Neural progenitor cell (in vitro differentiated cells): Measurements from ENCODE around the gene UNC5B. TPM values are rescaled to one million over a fixed set of nuclear protein-coding genes. Genes with fewer than 3 reads are reported as not detected.

Experiments
- DNase-seq: peaks from one replicate; pipeline ENCODE4 v3.0.0-alpha.2; 2016; ENCODE audit warnings: low spot score
- H2AFZ ChIP-seq: fragments of 200-600 bp; sonication (generic); replicated peaks from 2 replicates; pipeline ENCODE4 v1.6.1; 2016; ENCODE audit warnings: antibody characterized with exemption
- H3F3A ChIP-seq: fragments of 200-600 bp; sonication (generic); 2 replicates; pipeline ENCODE4 v1.6.1; 2016; ENCODE audit warnings: antibody characterized with exemption, low read depth
- H3K27ac ChIP-seq: fragments of 200-600 bp; sonication (generic); 2 replicates; pipeline ENCODE4 v1.5.1; 2016; ENCODE audit warnings: mild to moderate bottlenecking
- H3K27me3 ChIP-seq: fragments of 200-600 bp; sonication (generic); 2 replicates; pipeline ENCODE4 v1.6.1; 2016; ENCODE audit warnings: mild to moderate bottlenecking, moderate library complexity
- H3K36me3 ChIP-seq: fragments of 200-600 bp; sonication (generic); 2 replicates; pipeline ENCODE4 v1.5.1; 2016
- H3K4me1 ChIP-seq: fragments of 200-600 bp; sonication (generic); 2 replicates; pipeline ENCODE4 v1.6.1; 2016; ENCODE audit warnings: mixed run types
- H3K4me2 ChIP-seq: fragments of 200-600 bp; sonication (generic); 2 replicates; pipeline ENCODE4 v1.6.1; 2016
- H3K4me3 ChIP-seq: fragments of 200-600 bp; sonication (generic); 2 replicates; pipeline ENCODE4 v1.5.1; 2016
- H3K79me2 ChIP-seq: fragments of 200-600 bp; sonication (generic); 2 replicates; pipeline ENCODE4 v1.6.1; 2016; ENCODE audit warnings: low read depth
- H3K9ac ChIP-seq: fragments of 200-600 bp; sonication (generic); 2 replicates; pipeline ENCODE4 v1.6.1; 2016
- H3K9me3 ChIP-seq: fragments of 200-600 bp; sonication (generic); 2 replicates; pipeline ENCODE4 v1.5.1; 2016; ENCODE audit warnings: low read depth
- H4K20me1 ChIP-seq: fragments of 200-600 bp; sonication (generic); 2 replicates; pipeline ENCODE4 v1.6.1; 2016; ENCODE audit warnings: low read depth
- H3K27ac Mint-ChIP-seq: 3 replicates; pipeline ENCODE4 v1.8.0; 2021; ENCODE audit warnings: mixed read lengths
- H3K27me3 Mint-ChIP-seq: 2 replicates; pipeline ENCODE4 v1.8.0; 2022; ENCODE audit warnings: low read depth, mild to moderate bottlenecking, inconsistent platforms, moderate library complexity, mixed read lengths; ENCODE audit not compliant: insufficient read depth
- H3K36me3 Mint-ChIP-seq: 3 replicates; pipeline ENCODE4 v1.8.0; 2021; ENCODE audit warnings: mixed read lengths
- H3K4me1 Mint-ChIP-seq: 3 replicates; pipeline ENCODE4 v1.8.0; 2021; ENCODE audit warnings: mixed read lengths
- H3K4me3 Mint-ChIP-seq: 3 replicates; pipeline ENCODE4 v1.8.0; 2021; ENCODE audit warnings: mild to moderate bottlenecking, moderate library complexity, mixed read lengths
- H3K9me3 Mint-ChIP-seq: 3 replicates; pipeline ENCODE4 v1.8.0; 2020; ENCODE audit warnings: mixed read lengths
- EZH2 ChIP-seq: fragments of 200-600 bp; sonication (generic); IDR thresholded peaks from 2 replicates; pipeline ENCODE4 v1.6.1; 2017; ENCODE audit warnings: antibody characterized with exemption, mild to moderate bottlenecking, moderate library complexity
- EZH2phosphoT487 ChIP-seq: fragments of 200-600 bp; sonication (generic); IDR thresholded peaks from 2 replicates; pipeline ENCODE4 v1.6.1; 2017; ENCODE audit warnings: antibody characterized with exemption
- total RNA-seq: library from RNA; depleted of rRNA; stranded (reverse); fragments of >200 nt; gene quantifications from 2 replicates; pipeline ENCODE4 v1.2.3, GENCODE V29; 2015; ENCODE audit warnings: low replicate concordance
- TF ChIP-seq, protein P1 (sequence below): fragments of 200-600 bp; sonication (generic); IDR thresholded peaks from 2 replicates; pipeline ENCODE4 v1.5.1; 2017; ENCODE audit warnings: antibody characterized with exemption, mild to moderate bottlenecking

The UNC5B gene
- total RNA-seq, 1 donor from 2014 or later, result 3.3 TPM

DNA sequence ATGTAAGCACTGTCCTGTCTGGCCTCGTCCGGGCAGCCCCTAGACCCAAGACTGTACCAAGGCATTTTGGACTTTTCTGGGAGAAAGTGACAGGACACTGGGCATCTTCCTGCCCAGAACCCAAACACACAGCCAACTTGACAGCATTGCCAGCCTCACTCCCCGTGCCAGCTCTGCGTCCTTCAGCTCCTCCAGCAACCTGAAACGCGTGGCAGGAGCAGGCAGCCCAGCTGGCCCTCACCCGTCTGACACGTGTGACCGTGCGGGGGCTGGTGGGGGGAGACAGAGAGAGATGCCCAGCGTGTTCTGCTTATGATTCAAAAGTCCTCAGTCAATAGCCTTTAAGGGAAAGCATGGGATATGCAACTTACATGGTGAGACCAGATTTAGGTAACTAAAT is 56.4 kb downstream of the UNC5B start:
- H3K27me3 Mint-ChIP-seq, result peaks cover 16% of the 10 kb centered on the region
- Histone ChIP-seq H3K4me3 (no peak overlapping the region), H3F3A (peaks cover 13% of the 10 kb centered on the region), H3K4me1 (peaks cover 9% of the 10 kb centered on the region), H4K20me1 (no peaks in the 10 kb centered on the region), H2AFZ (no peak overlapping the region), H3K79me2 (no peaks in the 10 kb centered on the region), H3K36me3 (no peaks in the 10 kb centered on the region), H3K27ac (no peak overlapping the region), H3K9me3 (no peaks in the 10 kb centered on the region), H3K4me2 (no peak overlapping the region), H3K9ac (no peak overlapping the region), H3K27me3 (no peaks in the 10 kb centered on the region)
- TF ChIP-seq EZH2phosphoT487 (no peak), EZH2 (no peak)
- TF ChIP-seq, protein P1, sequence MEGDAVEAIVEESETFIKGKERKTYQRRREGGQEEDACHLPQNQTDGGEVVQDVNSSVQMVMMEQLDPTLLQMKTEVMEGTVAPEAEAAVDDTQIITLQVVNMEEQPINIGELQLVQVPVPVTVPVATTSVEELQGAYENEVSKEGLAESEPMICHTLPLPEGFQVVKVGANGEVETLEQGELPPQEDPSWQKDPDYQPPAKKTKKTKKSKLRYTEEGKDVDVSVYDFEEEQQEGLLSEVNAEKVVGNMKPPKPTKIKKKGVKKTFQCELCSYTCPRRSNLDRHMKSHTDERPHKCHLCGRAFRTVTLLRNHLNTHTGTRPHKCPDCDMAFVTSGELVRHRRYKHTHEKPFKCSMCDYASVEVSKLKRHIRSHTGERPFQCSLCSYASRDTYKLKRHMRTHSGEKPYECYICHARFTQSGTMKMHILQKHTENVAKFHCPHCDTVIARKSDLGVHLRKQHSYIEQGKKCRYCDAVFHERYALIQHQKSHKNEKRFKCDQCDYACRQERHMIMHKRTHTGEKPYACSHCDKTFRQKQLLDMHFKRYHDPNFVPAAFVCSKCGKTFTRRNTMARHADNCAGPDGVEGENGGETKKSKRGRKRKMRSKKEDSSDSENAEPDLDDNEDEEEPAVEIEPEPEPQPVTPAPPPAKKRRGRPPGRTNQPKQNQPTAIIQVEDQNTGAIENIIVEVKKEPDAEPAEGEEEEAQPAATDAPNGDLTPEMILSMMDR, result no peak
- H3K27ac Mint-ChIP-seq, result no peak overlapping the region
- H3K36me3 Mint-ChIP-seq, result no peaks in the 10 kb centered on the region
- no peak overlapping the region for H3K4me3 Mint-ChIP-seq
- no peaks in the 10 kb centered on the region for H3K9me3 Mint-ChIP-seq
- no peak for DNase-seq
- H3K4me1 Mint-ChIP-seq, result peaks cover 42% of the 10 kb centered on the region

DNA sequence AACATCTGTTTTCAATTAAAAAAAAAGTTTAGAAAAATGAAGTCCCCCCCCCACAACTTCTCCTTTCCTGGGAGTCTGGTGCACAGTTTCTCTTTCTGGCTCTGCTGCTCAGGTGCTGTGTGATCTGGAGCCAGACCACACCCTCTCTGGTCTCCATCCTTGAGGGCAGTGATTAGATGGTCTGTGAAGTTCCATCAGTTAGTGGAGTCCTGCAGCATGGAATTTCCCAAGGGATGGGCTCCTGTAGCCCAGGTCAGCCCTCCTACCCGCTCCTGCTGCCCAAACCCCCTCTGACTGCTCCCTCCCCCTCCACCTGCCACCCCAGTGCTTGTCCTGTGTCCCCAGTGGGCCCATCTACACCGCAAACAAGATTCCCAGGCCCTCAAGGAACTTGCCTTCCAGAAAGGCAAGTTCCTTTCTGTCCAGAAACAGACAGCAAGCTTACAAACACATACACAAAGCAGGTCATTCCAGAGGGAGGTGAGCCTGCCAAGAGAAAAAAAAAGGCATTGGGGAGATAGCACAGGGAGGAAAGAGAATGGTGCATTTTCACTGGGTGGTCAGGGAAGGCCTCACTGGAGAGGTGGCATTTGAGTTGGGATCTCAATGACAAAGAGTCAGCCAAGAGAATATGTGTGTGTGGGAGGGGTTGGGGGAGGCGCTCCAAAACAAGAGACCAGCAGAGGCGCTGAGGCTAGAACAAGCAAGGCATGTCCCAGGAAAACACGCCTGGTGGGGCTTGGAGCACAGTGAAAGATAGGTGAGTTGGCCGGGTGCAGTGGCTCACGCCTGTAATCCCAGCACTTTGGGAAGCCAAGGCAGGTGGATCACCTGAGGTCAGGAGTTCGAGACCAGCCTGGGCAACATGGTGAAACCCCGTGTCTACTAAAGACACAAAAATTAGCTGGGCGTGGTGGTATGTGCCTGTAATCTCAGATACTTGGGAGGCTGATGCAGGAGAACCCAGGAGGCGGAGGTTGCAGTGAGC is 57.2 kb downstream of the UNC5B start:
- H3K79me2 ChIP-seq, result no peaks in the 10 kb centered on the region

DNA sequence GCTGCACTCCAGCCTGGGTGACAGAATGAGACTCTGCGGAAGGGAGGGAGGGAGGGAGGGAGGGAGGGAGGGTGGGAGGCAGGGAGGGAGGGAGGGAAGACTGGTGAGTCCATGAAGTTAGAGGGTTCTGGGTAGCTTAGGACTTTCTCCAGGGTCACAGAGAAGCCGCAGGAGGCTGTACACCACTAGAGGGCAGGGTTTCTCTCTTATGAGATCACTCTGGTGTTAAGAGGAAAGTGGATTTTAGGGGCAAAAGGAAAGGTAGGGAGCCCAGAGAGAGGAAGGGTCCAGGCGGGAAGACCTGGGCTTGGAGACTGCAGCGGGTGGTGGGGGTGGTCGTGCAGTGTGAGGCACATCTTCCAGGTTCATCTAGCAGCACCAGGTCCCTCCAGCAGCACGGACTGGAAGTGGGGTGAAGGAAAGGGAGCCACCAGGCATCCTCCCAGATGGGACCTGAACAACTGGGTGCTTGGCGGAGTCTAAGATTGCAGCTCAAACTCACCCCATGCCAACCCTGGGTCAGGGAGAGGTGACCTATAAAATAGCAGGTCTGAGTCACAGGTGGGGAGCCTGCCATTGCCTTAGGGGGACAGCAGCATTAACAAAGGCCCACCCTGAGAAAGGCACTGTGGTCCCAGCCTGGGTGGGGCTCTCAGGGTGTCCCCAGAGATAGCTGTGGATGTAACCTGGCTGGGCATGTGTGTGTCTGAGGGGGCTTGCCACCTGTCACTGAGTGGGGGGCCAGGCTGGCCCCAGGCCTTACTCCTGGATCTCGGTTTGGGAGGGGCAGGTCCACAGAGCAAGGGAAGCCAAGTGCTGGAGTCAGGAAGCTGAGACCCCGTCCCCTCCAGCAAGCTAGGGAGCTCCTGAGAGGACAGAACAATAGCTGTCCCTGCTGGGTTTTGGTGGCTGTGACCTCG is 58.2 kb downstream of the UNC5B start:
- Mint-ChIP-seq H3K36me3 (no peaks in the 10 kb centered on the region), H3K27ac (no peak overlapping the region)
- no peak overlapping the region for H3K4me2 ChIP-seq

More for the DNA sequence above, 57.2 kb downstream of the UNC5B start:
- peaks cover 34% of the 10 kb centered on the region for H3K4me1 Mint-ChIP-seq
- no peaks in the 10 kb centered on the region for H3K9me3 ChIP-seq
- peak overlapping the region; percentile 39 for H3K27ac ChIP-seq
- no peaks in the 10 kb centered on the region for H3K36me3 Mint-ChIP-seq
- peak overlapping the region; percentile 55 for H2AFZ ChIP-seq
- no peak overlapping the region for H3K9ac ChIP-seq
- no peaks in the 10 kb centered on the region for H4K20me1 ChIP-seq
- H3K4me3 Mint-ChIP-seq, result no peak overlapping the region
- H3K27me3 ChIP-seq, result no peaks in the 10 kb centered on the region
- H3K9me3 Mint-ChIP-seq, result no peaks in the 10 kb centered on the region
- no peak overlapping the region for H3K27ac Mint-ChIP-seq
- H3K27me3 Mint-ChIP-seq, result peaks cover 16% of the 10 kb centered on the region
- TF ChIP-seq EZH2phosphoT487 (no peak), EZH2 (no peak)
- TF ChIP-seq, protein P1, result no peak
- H3K36me3 ChIP-seq, result no peaks in the 10 kb centered on the region
- peaks cover 13% of the 10 kb centered on the region for H3F3A ChIP-seq
- H3K4me3 ChIP-seq, result no peak overlapping the region
- H3K4me1 ChIP-seq, result peaks cover 8% of the 10 kb centered on the region
- peak overlapping the region; percentile 36 for H3K4me2 ChIP-seq
- peak; percentile 68 for DNase-seq

More for the DNA sequence above, 58.2 kb downstream of the UNC5B start:
- no peaks in the 10 kb centered on the region for H3K79me2 ChIP-seq
- H2AFZ ChIP-seq, result no peak overlapping the region
- H3K4me3 Mint-ChIP-seq, result no peak overlapping the region
- no peak overlapping the region for H3K4me3 ChIP-seq
- no peaks in the 10 kb centered on the region for H4K20me1 ChIP-seq
- H3K27me3 Mint-ChIP-seq, result peaks cover 16% of the 10 kb centered on the region
- H3K4me1 ChIP-seq, result peaks cover 13% of the 10 kb centered on the region
- H3K9me3 Mint-ChIP-seq, result no peaks in the 10 kb centered on the region
- no peaks in the 10 kb centered on the region for H3K27me3 ChIP-seq
- H3K4me1 Mint-ChIP-seq, result peaks cover 40% of the 10 kb centered on the region
- no peaks in the 10 kb centered on the region for H3K36me3 ChIP-seq
- TF ChIP-seq, protein P1, result peak; percentile 71
- no peak for TF ChIP-seq EZH2
- peak; percentile 90 for DNase-seq
- no peaks in the 10 kb centered on the region for H3K9me3 ChIP-seq
- peaks cover 13% of the 10 kb centered on the region for H3F3A ChIP-seq
- H3K27ac ChIP-seq, result no peak overlapping the region
- H3K9ac ChIP-seq, result no peak overlapping the region
